GM19238 (cell line): Measurements from ENCODE around the gene CHRM5.
"Not testable (repeated sequence)": the region's sequence is repeated elsewhere in the genome, so short reads cannot be mapped to it uniquely, and the experiment has no call there.

Experiments
- DNase-seq: peaks from one replicate; pipeline ENCODE4 v3.0.0; 2011; ENCODE audit warnings: low spot score; ENCODE audit not compliant: insufficient read length

The CHRM5 gene

DNA sequence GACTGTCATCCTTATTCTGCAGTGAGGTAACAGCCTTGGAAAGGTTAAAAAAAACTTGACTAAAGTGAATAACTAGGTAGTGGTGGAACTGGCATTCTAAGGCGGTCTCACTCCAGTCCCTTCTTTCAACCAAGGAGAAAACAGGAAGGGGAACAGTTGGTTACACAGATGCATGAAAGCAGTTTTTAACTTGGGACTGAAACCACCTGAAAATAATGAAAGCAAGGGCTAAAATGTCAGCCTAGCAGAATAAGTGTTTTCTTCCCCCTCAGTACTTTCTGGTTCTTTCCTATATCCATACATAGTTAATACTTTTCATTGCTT, 71.5 kb downstream of the CHRM5 start:
- no peak for DNase-seq

- no peak for DNase-seq
Observed at GRCh38 chr15:34043391-34043790, 75.1 kb downstream of the CHRM5 start.

- DNase-seq: no peak
Observed at GRCh38 chr15:34043813-34044212, 75.5 kb downstream of the CHRM5 start.

DNA sequence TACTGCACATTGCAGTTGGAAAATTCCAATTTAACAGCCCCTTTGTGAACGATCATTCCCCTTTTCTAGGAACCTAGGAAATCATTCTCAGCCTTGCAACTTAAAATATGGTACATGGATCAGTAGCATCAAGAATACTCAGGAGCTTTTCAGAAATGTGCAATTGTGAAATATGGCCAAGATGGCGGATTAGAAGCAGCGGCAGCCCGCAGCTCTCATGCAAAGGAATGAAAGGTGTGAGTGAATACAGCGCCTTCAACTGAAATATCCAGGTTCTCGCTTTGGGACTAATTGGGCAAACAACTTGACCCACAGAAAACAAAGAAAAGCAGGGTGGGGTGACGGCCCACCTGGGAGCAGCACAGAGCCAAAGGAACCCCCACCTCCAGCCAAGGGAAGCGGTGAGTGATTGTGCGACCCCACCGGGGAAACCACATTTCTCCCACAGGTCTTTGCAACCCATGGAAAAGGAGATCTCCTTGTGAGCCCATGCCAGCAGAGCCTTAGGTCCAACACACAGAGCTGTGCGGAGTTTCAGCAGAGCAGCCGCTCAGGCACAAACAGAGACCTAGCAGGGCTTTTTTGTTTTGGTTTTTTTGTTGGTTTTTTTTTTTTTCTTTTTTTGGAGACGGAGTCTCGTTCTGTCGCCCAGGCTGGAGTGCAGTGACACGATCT, 78.3 kb downstream of the CHRM5 start:
- DNase-seq: no peak

GRCh38 chr15:34047893-34048775, 79.8 kb downstream of the CHRM5 start:
- no peak for DNase-seq

DNA sequence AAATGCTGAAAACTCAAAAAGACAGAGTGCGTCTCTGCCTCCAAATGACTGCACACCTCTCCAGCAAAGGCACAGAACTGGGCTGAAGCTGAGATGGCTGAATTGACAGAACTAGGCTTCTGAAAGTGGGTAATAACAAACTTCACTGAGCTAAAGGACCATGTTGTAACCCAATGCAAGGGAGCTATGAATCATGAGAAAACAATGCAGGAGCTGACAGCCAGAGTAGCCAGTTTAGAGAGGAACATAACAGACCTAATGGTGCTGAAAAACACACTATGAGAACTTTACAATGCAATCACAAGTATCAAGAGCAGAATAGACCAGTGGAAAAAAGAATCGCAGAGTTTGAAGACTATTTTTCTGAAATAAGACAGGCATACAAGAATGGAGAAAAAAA, 80.8 kb downstream of the CHRM5 start:
- DNase-seq: no peak

DNA sequence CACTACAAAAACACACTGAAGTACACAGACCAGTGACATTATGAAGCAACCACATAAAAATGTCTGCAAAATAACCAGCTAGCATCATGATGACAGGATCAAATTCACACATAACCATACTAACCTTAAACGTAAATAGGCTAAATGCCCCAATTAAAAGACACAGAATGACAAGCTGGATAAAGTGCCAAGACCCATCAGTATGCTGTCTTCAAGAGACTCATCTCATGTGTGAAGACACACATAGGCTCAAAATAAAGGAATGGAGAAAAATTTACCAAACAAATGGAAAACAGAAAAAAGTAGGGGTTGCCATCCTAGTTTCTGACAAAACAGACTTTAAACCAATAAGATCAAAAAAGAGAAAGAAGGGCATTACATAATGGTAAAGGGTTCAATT, 82.1 kb downstream of the CHRM5 start:
- DNase-seq: not testable (repeated sequence)

GRCh38 chr15:34054081-34054707, 85.9 kb downstream of the CHRM5 start:
- DNase-seq: no peak

- no peak for DNase-seq
Observed at GRCh38 chr15:34055868-34056595, 87.7 kb downstream of the CHRM5 start.

GRCh38 chr15:34056911-34057310, 88.6 kb downstream of the CHRM5 start:
- DNase-seq: no peak

DNA sequence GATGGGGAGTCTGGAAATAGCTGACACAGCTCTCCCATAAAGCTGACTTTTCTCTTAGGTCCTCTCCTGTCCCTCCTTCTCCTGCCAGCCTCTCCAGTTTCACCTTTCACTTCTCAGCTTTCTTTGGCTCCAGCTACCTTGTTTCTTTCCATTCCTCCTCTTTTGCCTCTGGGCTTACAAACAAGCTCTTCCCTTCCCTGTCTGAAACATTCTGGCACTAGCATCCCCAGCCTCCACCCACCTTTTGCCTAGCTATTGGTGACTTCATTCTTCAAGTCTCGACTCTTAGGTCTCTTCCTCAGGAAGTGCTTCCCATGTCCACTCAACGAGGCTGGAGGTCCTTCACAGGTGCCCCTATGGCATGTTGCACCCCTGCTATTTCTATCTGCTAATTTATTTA, 91.2 kb downstream of the CHRM5 start:
- no peak for DNase-seq

GRCh38 chr15:34059946-34060345, 91.6 kb downstream of the CHRM5 start:
- DNase-seq: no peak

DNA sequence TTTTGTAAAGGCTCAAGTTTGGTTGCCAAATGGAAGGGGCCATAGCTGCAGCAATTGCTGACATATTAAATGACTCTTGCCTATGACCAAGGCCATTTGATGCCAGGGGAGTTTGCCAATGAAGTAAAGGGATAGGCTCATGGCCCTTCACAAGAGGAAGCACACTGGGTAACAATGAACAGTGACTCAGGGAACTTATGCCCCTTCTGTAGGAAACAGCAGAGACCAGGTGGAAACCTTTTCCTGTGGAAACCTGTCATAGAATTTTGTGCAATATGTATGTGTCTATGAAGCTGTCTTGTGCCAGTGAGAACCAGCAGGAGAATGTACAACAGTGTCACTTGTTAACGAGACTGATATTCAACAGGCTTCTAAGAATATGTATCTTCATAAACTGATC, 96.1 kb downstream of the CHRM5 start:
- no peak for DNase-seq

GRCh38 chr15:34065261-34065660, 97.0 kb downstream of the CHRM5 start:
- no peak for DNase-seq

- no peak for DNase-seq
Observed at GRCh38 chr15:34065941-34066340, 97.6 kb downstream of the CHRM5 start.

- no peak for DNase-seq
Observed at GRCh38 chr15:34070003-34070402, 101.7 kb downstream of the CHRM5 start.

- DNase-seq: no peak
Observed at GRCh38 chr15:34076785-34077184, 108.5 kb downstream of the CHRM5 start.

GRCh38 chr15:34078900-34079299, 110.6 kb downstream of the CHRM5 start:
- DNase-seq: no peak

- no peak for DNase-seq
Observed at GRCh38 chr15:34079904-34080303, 111.6 kb downstream of the CHRM5 start.

DNA sequence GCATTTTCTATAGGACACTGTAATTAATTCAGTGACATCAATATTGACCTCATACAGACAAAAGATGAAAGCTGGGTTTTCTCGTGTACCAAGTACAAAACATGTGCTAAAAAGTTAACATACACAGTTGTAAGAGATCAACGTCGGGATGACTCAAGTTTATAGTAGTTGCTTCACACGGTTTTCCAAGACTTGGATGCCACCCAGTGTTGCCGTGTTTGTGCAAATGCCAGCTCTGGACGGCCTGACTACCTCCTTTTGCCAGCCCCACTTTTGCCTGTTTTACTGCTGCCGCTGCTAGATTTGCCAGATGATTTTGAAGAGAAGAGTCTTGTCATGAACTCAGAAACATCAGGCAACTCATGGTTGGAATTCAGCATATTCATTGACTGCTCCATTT, 115.8 kb downstream of the CHRM5 start:
- DNase-seq: no peak

- no peak for DNase-seq
Observed at GRCh38 chr15:34085746-34086145, 117.4 kb downstream of the CHRM5 start.

DNA sequence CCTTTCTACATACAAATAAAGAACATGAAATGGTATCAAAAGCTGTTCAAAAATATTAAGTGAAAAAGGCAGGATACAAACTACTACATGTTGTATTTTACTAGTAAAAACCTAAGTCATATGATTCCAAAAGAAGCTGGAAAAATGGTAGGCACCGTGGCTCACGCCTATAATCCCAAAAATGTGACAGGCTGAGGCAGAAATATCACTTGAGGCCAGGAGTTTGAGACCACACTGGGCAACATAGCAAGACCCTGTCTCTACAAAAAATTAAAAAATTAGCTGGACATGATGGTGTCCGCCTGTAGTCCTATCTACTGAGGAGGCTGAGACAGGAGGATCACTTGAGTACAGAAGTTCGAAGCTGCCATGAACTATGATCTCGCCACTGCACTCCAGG, 131.6 kb downstream of the CHRM5 start:
- DNase-seq: no peak
